Nephron progenitor cell (in vitro differentiated cells): ENCODE data around the gene MECP2.

Experiments used
- DNase-seq: peaks from one replicate; pipeline ENCODE4 v3.0.0; 2021
- H3K27ac Mint-ChIP-seq: 2 replicates; pipeline ENCODE4 v1.8.0; 2021; ENCODE audit warnings: mild to moderate bottlenecking, moderate library complexity, mixed read lengths
- H3K27me3 Mint-ChIP-seq: 2 replicates; pipeline ENCODE4 v1.8.0; 2021; ENCODE audit warnings: mild to moderate bottlenecking, low read depth, mixed read lengths; ENCODE audit not compliant: poor library complexity
- H3K36me3 Mint-ChIP-seq: 2 replicates; pipeline ENCODE4 v1.8.0; 2021; ENCODE audit warnings: low read depth, mixed read lengths
- H3K4me1 Mint-ChIP-seq: 2 replicates; pipeline ENCODE4 v1.8.0; 2021; ENCODE audit warnings: mixed read lengths
- H3K4me3 Mint-ChIP-seq: 2 replicates; pipeline ENCODE4 v1.8.0; 2021; ENCODE audit warnings: mild to moderate bottlenecking, moderate library complexity, mixed read lengths
- H3K9me3 Mint-ChIP-seq: 2 replicates; pipeline ENCODE4 v1.8.0; 2021; ENCODE audit warnings: mild to moderate bottlenecking, moderate library complexity, mixed read lengths
- CTCF ChIP-seq: fragments of 200-600 bp; sonication (generic); IDR thresholded peaks from 2 replicates; pipeline ENCODE4 v1.5.0; 2021; ENCODE audit warnings: antibody characterized with exemption

Gene MECP2

GRCh38 chrX:154016366-154017076, 81.0 kb downstream of the MECP2 start:
- no peak for DNase-seq

GRCh38 chrX:154015581-154016264, 81.8 kb downstream of the MECP2 start:
- Mint-ChIP-seq H3K27ac (no peak overlapping the region), H3K36me3 (peaks cover 10% of the 10 kb centered on the region), H3K4me1 (peaks cover 17% of the 10 kb centered on the region), H3K9me3 (peaks cover 31% of the 10 kb centered on the region), H3K27me3 (no peaks in the 10 kb centered on the region), H3K4me3 (no peak overlapping the region)
- TF ChIP-seq CTCF = no peak
- DNase-seq = no peak

More at GRCh38 chrX:154016366-154017076, 81.0 kb downstream of the MECP2 start:
- Mint-ChIP-seq H3K27ac (no peak overlapping the region), H3K36me3 (peaks cover 10% of the 10 kb centered on the region), H3K9me3 (peaks cover 38% of the 10 kb centered on the region), H3K4me3 (no peak overlapping the region), H3K27me3 (no peaks in the 10 kb centered on the region), H3K4me1 (peaks cover 25% of the 10 kb centered on the region)
- no peak for TF ChIP-seq CTCF

GRCh38 chrX:154014429-154015380, 82.8 kb downstream of the MECP2 start:
- peaks cover 10% of the 10 kb centered on the region for H3K36me3 Mint-ChIP-seq
- H3K27me3 Mint-ChIP-seq = no peaks in the 10 kb centered on the region
- no peak overlapping the region for H3K27ac Mint-ChIP-seq
- no peak for DNase-seq
- TF ChIP-seq CTCF = no peak
- peaks cover 29% of the 10 kb centered on the region for H3K9me3 Mint-ChIP-seq
- H3K4me1 Mint-ChIP-seq = peaks cover 12% of the 10 kb centered on the region
- H3K4me3 Mint-ChIP-seq = no peak overlapping the region

GRCh38 chrX:154013614-154014360, 83.7 kb downstream of the MECP2 start:
- H3K27ac Mint-ChIP-seq = no peak overlapping the region
- H3K4me3 Mint-ChIP-seq = no peak overlapping the region
- peak; percentile 60 for DNase-seq
- peaks cover 11% of the 10 kb centered on the region for H3K36me3 Mint-ChIP-seq
- peaks cover 9% of the 10 kb centered on the region for H3K4me1 Mint-ChIP-seq
- TF ChIP-seq CTCF = peak; percentile 82
- peaks cover 31% of the 10 kb centered on the region for H3K9me3 Mint-ChIP-seq
- H3K27me3 Mint-ChIP-seq = no peaks in the 10 kb centered on the region

- Mint-ChIP-seq H3K27me3 (no peaks in the 10 kb centered on the region), H3K9me3 (peaks cover 38% of the 10 kb centered on the region), H3K27ac (no peak overlapping the region), H3K4me1 (peaks cover 8% of the 10 kb centered on the region), H3K4me3 (no peak overlapping the region), H3K36me3 (peaks cover 16% of the 10 kb centered on the region)
- no peak for TF ChIP-seq CTCF
- DNase-seq = no peak
Observed at GRCh38 chrX:154013001-154013421, 84.5 kb downstream of the MECP2 start.
